Measurements from ENCODE around the gene ALLC. TPM values are rescaled to one million over a fixed set of nuclear protein-coding genes. Genes with fewer than 3 reads are reported as not detected.

The ALLC gene
- total and polyA plus RNA-seq, 10 of the 15 experiments (the other 5 are each of a cell fraction or from before 2014, with no cell fraction given): 0.05 TPM; not detected in 9

DNA sequence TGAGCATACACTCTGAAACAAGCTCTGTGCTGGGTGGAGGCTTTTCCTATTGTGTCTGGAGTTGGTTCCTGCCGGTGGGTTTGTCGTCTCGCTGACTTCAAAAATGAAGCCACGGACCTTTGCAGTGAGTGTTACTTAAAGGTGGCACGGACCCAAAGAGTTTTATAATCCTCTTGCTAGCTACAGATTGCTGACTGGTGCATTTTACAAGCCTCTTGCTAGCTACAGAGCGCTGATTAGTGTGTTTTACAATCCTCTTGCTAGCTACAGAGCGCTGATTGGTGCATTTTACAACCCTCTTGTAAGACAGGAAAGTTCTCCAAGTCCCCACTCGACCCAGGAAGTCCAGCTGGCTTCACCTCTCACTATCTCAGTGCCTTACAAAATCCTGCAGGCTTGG lies 60.7 kb downstream of the ALLC start:
- BruUV-seq (replicated peaks): no TSS peak

More for the DNA sequence above, 60.7 kb downstream of the ALLC start:
- RAD21 ChIA-PET (ENCODE audit: unreplicated experiment): no interaction called here
- DNase-seq (ENCODE audit: low read depth, low spot score) (no peak), ATAC-seq (no peak), FAIRE-seq (no peak)
- H3K36me3 ChIP-seq (ENCODE audit: control insufficient read depth in 2 of 2, insufficient read depth in 2 of 2, low read length in 1 of 2): no peaks in the 10 kb centered on the region
- intact Hi-C loops (cut with micrococcal nuclease; ENCODE audit: unreplicated experiment): no loop called here
- H3K9ac ChIP-seq (ENCODE audit: control insufficient read depth, insufficient read depth, low read length): no peak overlapping the region
- H3K4me1 ChIP-seq (ENCODE audit: control insufficient read depth, insufficient read depth, low read length): no peaks in the 10 kb centered on the region
- no peaks in the 10 kb centered on the region for H3K79me2 ChIP-seq (ENCODE audit: control insufficient read depth, insufficient read depth, low read length)
- TF ChIP-seq IRF3 (IDR thresholded peaks at IDR 0.05) (no peak), HDGF (IDR thresholded peaks at IDR 0.05) (no peak), MLLT1 (IDR thresholded peaks at IDR 0.05) (no peak), ZNF24 (IDR thresholded peaks at IDR 0.05) (no peak), EED (IDR thresholded peaks at IDR 0.05; ENCODE audit: low read depth) (no peak), NRF1 (conservative IDR thresholded peaks at IDR 0.05; ENCODE audit: low read depth, low read length) (no peak), TBL1XR1 (IDR thresholded peaks at IDR 0.05; ENCODE audit: low read depth, low read length) (no peak), ZSCAN29 (IDR thresholded peaks at IDR 0.05) (no peak)
- TF ChIP-seq, protein P1, sequence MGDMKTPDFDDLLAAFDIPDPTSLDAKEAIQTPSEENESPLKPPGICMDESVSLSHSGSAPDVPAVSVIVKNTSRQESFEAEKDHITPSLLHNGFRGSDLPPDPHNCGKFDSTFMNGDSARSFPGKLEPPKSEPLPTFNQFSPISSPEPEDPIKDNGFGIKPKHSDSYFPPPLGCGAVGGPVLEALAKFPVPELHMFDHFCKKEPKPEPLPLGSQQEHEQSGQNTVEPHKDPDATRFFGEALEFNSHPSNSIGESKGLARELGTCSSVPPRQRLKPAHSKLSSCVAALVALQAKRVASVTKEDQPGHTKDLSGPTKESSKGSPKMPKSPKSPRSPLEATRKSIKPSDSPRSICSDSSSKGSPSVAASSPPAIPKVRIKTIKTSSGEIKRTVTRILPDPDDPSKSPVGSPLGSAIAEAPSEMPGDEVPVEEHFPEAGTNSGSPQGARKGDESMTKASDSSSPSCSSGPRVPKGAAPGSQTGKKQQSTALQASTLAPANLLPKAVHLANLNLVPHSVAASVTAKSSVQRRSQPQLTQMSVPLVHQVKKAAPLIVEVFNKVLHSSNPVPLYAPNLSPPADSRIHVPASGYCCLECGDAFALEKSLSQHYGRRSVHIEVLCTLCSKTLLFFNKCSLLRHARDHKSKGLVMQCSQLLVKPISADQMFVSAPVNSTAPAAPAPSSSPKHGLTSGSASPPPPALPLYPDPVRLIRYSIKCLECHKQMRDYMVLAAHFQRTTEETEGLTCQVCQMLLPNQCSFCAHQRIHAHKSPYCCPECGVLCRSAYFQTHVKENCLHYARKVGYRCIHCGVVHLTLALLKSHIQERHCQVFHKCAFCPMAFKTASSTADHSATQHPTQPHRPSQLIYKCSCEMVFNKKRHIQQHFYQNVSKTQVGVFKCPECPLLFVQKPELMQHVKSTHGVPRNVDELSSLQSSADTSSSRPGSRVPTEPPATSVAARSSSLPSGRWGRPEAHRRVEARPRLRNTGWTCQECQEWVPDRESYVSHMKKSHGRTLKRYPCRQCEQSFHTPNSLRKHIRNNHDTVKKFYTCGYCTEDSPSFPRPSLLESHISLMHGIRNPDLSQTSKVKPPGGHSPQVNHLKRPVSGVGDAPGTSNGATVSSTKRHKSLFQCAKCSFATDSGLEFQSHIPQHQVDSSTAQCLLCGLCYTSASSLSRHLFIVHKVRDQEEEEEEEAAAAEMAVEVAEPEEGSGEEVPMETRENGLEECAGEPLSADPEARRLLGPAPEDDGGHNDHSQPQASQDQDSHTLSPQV (IDR thresholded peaks at IDR 0.05): no peak
- no peaks in the 10 kb centered on the region for H3K9me3 ChIP-seq (replicated peaks; ENCODE audit: control insufficient read depth, insufficient read depth, low read length)
- WGBS (ENCODE audit: insufficient coverage, insufficient replicate concordance, low lambda C conversion rate, missing lambda C conversion rate): 38% methylated on average over 8 of the region's 8 CpGs
- in situ Hi-C loops (cut with MboI): no loop called here
- CTCF ChIA-PET: no interaction called here
- SMC1A ChIA-PET (ENCODE audit: uncharacterized antibody, unreplicated experiment): no interaction called here
- H2AFZ ChIP-seq (ENCODE audit: control insufficient read depth, low read depth, low read length): no peak overlapping the region
- H3K4me2 ChIP-seq (ENCODE audit: control insufficient read depth, insufficient read depth): no peak overlapping the region
- no peak overlapping the region for H3K27ac ChIP-seq (ENCODE audit: control insufficient read depth, insufficient read depth)
- no peaks in the 10 kb centered on the region for H3K27me3 ChIP-seq (replicated peaks in 1 of 2; ENCODE audit: control insufficient read depth in 2 of 2, insufficient read depth in 2 of 2, low read length in 1 of 2)
- no peaks in the 10 kb centered on the region for H4K20me1 ChIP-seq (ENCODE audit: control insufficient read depth, insufficient read depth)
- POLR2A ChIA-PET: no interaction called here
- H3K4me3 ChIP-seq: no peak overlapping the region

All from GM12878 (cell line).